GM12872 (cell line): Measurements from ENCODE around the gene PEA15.

Experiments
- CTCF ChIP-seq: IDR thresholded peaks from 3 replicates; pipeline ENCODE4 v1.5.1; 2011; ENCODE audit warnings: low read depth, mild to moderate bottlenecking, low read length, moderate library complexity; ENCODE audit not compliant: insufficient read depth

Gene PEA15

GRCh38 chr1:160162931-160163330 lies 42.3 kb upstream of the PEA15 start:
- TF ChIP-seq CTCF: no peak

- TF ChIP-seq CTCF: no peak
Observed at GRCh38 chr1:160163615-160164014, 41.6 kb upstream of the PEA15 start.

- TF ChIP-seq CTCF: no peak
Observed at GRCh38 chr1:160164121-160164520, 41.1 kb upstream of the PEA15 start.

- no peak for TF ChIP-seq CTCF
Observed at GRCh38 chr1:160166166-160166868, 38.9 kb upstream of the PEA15 start.

GRCh38 chr1:160167056-160167455 lies 38.1 kb upstream of the PEA15 start:
- no peak for TF ChIP-seq CTCF

- TF ChIP-seq CTCF: 0 out of 3 replicates have a peak, but pooled peaks have one; percentile 18
Observed at GRCh38 chr1:160167580-160167979, 37.6 kb upstream of the PEA15 start.

- no peak for TF ChIP-seq CTCF
Observed at GRCh38 chr1:160168016-160168415, 37.2 kb upstream of the PEA15 start.
